Measurements from ENCODE around the gene ARFRP1. TPM values are rescaled to one million over a fixed set of nuclear protein-coding genes. Genes with fewer than 3 reads are reported as not detected.
A peak's percentile ranks its signal among the peaks of the same experiment; 100 is the strongest.

ARFRP1 gene, protein sequence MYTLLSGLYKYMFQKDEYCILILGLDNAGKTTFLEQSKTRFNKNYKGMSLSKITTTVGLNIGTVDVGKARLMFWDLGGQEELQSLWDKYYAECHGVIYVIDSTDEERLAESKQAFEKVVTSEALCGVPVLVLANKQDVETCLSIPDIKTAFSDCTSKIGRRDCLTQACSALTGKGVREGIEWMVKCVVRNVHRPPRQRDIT
- 57.0 and 69.7 TPM in 2 replicates for total RNA-seq (2014; rRNA removed; shearing (Covaris generic); ENCODE audit: low replicate concordance)

DNA sequence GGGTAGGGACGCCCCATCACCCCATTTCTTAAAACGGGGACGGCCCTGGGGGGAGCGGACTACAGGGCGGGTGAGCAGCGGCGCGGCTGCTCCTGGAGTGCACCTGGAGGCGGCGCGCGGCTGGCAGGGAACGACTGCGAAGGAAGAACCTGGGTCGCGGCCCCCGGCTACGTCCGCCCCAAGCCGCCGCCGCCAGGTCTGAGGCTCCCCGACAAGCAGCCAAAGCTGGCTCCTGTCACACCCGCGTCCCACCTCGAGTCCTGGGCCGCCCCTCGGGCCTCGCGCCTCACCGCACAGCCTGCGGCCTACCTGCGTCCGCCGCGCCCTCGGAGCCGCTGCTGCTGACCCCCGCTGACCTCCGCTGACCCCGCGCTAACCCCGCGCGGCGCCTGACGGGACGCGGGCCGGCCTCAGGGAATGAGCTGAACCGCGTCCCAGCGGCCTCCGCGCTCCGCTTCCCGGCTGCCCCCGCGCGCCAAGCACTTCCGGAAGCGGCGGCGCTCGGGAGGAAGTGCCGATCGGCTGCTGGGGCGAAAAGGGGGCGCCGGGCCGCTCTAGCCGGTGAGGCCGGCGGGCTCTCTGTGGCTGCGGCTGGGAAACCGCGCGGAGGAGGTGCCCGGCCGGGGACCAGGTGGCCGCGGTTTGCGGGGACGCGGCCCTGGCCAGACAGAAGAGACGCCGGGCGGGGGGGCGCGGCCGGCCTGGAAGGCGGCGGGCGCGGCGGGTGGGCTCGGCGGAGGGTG lies at the start of gene ARFRP1, which contains the start of gene ZGPAT:
TSS of gene ARFRP1 (minus strand) at position 419 of the 743 bp plus-strand sequence. CDS start 885 bp downstream, outside the sequence.
TSS of gene ZGPAT (plus strand) at position 482 of the 743 bp plus-strand sequence. CDS start 542 bp downstream, outside the sequence.
- in situ Hi-C loops (cut with HindIII; ENCODE audit: low pct_unique_long_range_greater_than_20kb, low sequenced_read_pairs): no loop called here
- DNase-seq (ENCODE audit: low read depth): peak; percentile 83

DNA sequence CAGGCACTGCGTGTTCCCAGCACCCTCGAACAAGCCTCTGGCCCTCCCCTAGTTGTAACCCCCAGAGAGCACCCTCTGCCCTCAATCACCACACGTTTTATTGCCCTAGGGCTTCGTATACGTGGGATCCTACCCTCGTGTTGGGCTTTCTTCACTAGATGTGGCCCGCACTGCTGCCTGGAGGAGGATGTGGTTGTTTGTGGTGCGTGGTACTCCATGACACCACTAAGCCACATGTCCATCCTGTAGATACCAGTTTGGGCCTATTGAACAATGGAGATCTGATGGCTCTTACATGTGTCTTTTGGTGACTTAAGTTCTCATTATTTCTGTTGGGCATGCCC lies 48.8 kb upstream of the ARFRP1 start:
- in situ Hi-C loops (cut with HindIII; ENCODE audit: low pct_unique_long_range_greater_than_20kb, low sequenced_read_pairs): no loop called here
- no peak for DNase-seq (ENCODE audit: low read depth)

DNA sequence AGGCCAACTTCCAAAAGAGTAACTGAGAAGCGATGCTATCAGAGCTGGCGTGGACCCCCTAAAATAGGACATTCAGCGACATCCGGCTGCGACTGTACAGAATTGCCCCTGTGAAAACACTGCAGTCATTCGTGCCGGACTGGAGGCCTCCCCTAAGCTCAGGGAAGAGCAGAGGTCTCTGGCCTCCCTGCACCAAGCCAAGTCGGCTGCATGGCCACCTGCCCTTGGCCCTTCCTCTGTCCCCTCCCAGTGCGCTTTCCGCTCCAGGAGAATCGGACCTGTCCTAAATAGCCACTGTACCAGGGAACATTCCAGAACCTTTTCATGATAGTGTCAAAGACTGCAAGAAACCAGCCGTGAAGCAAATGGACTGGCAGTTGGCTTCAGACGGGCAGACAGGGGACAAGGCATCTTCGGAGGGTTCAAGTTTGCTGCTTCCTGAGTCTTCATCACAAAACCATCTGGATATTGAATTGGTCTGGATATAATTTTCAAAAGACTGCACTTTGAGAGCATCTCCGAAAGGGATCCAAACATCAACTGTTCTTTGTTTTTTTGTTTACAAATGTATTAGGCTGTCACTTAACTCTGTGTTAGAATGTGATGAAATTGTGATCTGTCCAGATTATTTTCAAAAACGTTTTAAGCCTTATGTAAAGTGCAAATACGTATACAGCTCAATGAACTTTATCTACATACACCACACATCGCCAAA lies 48.3 kb upstream of the ARFRP1 start:
- in situ Hi-C loops (cut with HindIII; ENCODE audit: low pct_unique_long_range_greater_than_20kb, low sequenced_read_pairs): no loop called here
- no peak for DNase-seq (ENCODE audit: low read depth)

DNA sequence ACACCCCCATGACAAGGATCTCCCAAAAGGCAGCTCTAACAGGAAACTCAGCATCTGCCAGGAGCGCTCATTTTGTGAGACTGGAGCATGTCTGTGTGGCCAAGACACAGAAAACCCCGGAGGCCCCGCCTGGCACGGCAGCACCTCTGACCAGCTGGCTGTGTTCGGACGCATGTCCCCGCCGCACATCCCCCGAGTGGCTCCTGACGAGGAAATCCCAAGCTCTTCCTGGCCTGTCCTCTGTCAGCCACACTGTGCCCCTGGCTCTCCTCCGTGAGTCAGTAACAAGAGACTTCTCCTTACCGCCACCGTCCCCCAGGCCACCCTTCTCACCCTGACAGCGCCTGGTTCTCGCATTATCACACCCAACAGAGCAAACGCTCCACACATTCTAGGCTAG lies 46.2 kb upstream of the ARFRP1 start:
- in situ Hi-C loops (cut with HindIII; ENCODE audit: low pct_unique_long_range_greater_than_20kb, low sequenced_read_pairs): no loop called here

DNA sequence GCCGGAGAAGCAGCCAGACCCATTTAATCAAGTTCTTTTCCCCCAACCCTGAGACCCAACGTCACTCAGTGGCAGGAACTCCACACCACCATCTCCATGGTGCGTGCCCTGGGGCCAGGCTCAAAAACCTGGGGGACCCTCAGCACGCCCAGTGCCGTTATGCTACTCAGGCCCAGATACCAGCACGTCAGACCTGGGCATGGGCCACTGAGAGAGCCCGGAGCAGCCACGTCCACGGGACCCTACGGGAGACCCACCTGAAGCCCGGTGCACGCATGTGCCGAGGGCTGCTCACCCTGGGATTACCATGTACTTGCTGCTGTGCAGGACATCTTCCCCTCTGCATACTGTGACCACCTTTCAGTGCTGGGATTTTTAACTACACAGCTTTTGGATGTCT lies 45.6 kb upstream of the ARFRP1 start:
- no peak for DNase-seq (ENCODE audit: low read depth)
- in situ Hi-C loops (cut with HindIII; ENCODE audit: low pct_unique_long_range_greater_than_20kb, low sequenced_read_pairs): no loop called here

More for the DNA sequence above, 46.2 kb upstream of the ARFRP1 start:
- no peak for DNase-seq (ENCODE audit: low read depth)

DNA sequence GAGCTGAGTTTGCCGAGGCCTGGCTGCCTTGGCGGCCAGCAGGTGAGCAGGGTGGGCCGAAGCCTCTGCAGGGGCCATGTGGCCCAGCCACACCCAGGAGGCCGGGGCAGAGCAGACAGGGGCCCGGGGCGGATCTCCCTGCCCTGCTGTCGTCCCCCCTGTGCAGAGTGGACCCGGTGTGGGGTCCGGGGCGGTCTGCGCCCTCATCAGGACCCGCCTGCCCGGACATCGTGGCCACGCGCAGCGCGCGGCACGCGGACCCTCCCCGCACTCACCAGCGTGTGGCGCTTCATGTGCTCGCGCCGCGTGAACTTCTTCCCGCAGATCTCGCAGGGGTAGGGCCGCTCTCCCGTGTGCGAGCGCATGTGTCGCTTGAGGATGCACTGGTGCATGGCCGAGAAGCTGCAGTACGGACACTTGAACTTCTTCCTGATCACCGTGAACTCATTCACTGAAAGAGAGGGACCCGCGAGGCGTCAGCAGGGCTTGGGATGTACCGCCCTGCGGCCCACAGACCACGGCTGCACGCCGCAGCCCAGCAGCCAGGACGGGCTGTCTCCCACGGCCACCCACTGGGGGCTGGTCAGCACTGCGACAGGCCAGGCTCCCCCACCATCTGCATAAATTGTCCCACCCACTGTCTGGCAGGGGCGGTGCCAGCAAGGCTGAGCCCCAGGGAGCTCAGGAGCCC lies 44.8 kb upstream of the ARFRP1 start:
- in situ Hi-C loops (cut with HindIII; ENCODE audit: low pct_unique_long_range_greater_than_20kb, low sequenced_read_pairs): no loop called here
- no peak for DNase-seq (ENCODE audit: low read depth)

DNA sequence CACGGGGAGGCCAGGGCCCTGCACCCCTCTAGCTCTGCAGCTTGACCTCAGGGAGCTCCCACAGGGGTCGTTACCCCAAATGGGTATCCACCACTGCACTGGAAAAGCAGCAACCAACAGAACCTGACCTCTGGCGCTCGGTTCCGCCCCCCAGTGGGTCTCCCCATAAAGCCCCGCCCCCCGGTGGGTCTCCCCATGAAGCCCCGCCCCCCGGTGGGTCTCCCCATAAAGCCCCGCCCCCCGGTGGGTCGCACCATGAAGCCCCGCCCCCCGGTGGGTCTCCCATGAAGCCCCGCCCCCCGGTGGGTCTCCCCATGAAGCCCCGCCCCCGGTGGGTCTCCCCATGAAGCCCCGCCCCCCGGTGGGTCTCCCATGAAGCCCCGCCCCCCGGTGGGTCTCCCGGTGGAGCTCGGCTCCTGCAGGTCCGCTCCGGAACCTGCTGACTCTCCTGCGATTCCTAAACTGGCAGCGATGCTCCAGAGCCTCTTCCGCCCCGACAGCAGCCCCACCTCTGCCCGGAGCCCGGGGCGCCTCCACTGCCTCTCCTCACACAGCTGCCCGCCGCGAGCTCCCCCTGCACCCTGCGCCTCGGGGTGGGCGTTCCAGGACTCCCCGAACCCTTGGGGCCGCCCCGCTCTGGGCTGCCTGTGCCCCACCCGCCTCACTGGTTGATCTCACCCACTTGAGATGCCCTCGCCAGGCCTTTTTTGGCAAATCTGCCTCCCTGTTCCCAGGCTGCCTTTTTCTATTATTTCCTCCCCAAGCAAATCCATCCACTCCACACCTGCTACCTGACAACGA lies 43.9 kb upstream of the ARFRP1 start:
- in situ Hi-C loops (cut with HindIII; ENCODE audit: low pct_unique_long_range_greater_than_20kb, low sequenced_read_pairs): no loop called here
- no peak for DNase-seq (ENCODE audit: low read depth)

DNA sequence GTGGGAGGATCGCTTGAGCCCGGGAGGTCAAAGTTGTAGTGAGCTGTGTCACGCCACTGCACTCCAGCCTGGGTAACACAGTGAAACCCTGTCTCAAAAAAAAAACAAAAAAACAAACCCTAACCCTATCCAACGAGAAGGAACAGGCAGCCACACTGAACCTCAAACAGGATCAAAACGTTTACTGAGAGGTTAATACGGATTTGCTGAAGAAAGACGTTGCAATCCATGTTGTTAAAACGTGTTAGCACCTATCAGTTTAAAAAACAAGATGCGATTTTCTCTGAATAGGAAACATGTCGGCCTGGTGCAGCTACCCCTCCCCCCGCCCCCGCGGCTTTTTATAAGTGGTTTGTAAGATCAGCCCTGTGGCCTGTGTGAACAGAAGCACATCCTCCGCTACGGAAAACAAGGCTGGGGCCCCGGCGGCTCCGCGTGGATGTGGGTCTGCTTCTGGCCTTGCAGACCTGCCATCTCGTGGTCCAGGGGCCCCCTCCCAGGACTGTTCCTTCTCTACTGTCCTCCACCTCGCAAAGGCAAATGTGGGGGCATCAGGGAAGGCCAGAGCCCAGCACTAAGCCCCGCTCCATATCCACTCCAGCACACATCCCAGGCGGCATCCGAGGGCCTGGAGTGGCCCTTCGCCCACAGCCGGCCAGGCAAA lies 43.2 kb upstream of the ARFRP1 start:
- no peak for DNase-seq (ENCODE audit: low read depth)
- in situ Hi-C loops (cut with HindIII; ENCODE audit: low pct_unique_long_range_greater_than_20kb, low sequenced_read_pairs): no loop called here

DNA sequence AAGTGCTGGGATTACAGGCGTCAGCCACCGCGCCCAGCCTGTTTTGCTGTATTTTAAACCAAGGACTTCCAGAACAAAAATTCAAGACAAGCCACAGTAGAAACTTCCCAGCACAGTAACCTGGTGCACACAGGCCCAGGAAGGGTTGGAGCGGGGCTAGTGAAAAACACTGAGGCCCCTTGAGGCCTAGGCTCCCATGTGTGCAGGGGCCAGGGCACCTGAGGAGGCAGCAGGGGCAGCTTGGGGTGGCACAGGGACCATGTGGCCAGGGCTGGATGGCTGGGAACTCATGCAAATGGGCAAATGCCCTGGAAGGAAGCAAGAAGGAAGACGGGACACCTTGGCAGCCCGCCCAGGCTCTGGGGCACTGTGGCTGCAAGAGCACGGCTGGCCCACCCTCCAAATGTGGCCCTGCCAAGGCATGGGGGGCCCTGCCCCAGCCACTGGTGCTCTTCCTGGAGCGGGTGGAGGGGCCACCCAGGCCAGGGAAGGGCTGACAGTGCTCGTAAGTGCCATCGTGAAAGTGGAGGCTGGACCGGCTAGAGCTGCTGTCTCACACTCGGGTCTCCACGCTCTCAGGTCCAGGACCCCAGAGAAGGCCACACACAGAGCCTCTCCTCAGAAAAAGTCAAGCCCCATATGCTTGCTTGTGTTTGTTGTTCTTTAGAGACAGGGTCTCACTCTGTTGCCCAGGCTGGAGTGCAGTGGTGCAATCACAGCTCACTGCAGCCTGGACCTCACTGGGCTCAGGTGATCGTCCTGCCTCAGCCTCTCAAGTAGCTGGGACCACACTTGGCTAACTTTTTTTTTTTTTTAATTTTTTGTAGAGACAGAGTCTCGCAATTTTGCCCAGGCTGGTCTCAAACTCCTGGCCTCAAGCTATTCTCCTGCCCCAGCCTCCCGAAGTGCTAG lies 42.1 kb upstream of the ARFRP1 start:
- in situ Hi-C loops (cut with HindIII; ENCODE audit: low pct_unique_long_range_greater_than_20kb, low sequenced_read_pairs): no loop called here
- DNase-seq (ENCODE audit: low read depth): no peak

DNA sequence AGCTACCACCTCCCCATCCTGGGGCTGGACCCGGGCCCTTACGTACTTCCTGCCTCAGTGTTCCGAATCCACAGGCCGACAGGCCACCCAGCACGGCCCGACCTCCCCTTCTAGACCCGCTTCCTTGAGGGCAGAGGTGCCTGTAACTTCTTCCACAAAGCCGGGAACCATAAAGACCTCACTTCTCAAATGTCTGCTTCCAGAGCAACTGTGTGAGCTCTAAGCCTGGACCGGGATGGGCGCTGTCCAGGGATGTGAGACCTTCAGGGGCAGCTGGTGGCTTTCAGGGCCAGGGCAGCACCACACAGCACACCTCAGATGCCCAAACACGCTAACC lies 41.1 kb upstream of the ARFRP1 start:
- DNase-seq (ENCODE audit: low read depth): no peak
- in situ Hi-C loops (cut with HindIII; ENCODE audit: low pct_unique_long_range_greater_than_20kb, low sequenced_read_pairs): no loop called here

DNA sequence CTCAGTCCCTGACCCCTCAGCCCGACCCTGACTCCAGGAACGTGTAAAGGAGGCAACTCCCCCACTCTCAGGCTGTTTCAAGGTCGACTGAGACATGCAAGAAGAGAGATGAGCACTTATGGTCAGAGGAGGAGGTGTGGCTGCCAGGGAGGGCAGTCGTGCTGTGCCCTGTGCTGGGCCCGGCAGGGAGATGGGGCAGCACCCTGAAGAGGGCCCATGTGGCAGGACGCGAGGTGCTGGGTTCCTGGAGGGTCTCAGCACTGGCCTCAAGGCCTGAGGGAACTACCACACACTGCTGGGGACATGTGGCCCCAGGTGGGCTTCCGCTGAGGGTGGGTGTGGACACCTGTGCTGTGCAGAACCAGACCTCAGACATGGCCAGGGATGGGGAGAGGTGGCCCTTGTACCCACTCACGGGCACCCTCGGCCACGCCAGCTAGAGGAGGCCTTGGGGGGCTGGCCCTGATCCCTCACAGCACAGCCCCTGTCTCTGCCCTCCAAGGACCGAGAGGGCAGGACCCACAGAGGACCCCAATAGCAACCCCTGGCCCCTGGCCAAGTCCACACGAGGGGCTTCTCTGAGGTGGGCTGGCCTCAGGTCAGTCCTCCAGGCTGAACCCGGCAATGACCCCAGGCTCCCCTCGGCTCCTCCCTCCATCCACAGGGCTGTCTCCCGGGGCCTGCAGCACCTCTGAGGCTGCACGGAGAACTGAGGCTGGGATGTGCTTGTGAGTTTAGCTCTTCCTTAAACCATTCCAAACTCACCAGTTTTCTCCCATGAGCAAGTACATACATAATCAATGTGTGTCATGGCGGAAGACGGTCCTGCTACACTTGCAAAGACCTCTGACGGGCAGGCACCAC lies 40.5 kb upstream of the ARFRP1 start:
- no peak for DNase-seq (ENCODE audit: low read depth)
- in situ Hi-C loops (cut with HindIII; ENCODE audit: low pct_unique_long_range_greater_than_20kb, low sequenced_read_pairs): no loop called here

DNA sequence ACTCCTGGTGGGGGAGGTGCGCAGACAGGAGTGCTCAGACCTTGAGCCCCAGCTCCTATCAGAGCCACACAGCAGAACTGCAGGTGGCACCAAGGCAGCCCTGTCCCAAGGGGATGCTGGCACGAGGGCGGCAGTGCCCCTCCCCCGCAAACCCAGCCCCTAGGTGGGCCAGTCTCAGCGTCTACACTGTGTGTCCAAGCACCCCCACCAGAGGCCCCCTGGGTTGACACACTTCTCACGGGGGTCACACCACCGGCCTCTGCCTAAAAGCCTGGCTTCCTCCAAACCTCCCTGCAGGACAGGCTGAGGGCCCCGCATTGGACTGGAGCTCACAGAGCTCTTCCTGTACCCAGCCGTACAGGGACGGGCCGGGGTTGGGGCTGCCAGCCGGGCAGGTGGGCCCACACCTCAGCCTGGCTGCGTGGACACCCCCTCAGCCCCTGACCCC lies 39.9 kb upstream of the ARFRP1 start:
- in situ Hi-C loops (cut with HindIII; ENCODE audit: low pct_unique_long_range_greater_than_20kb, low sequenced_read_pairs): no loop called here

DNA sequence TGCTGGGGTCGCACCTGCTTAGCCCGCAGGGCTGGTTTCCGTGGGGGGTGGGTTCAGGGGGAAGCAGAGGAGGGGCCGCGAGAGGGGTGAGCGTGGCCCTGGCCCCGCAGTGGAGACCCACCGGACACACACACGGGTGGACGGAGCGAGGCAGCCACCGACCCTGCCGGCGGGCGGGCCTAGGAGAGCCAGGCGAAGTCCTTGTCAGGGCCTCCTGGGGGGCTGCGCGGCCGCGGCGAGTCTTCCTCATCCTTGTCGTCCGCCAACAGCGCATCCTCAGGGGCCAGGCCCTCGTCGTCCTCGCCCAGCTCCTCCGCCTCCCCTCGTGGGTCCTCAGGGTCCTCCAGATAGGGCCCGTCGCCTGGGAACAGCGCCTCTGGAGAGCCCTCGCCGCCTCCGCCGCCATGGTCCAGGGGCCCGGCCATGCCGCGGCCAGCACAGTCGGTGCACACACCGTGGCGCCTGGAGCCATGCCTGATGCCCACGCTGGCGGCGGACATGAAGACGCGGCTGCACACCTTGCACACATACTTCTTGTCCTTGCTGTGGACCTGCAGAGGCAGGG lies 39.1 kb upstream of the ARFRP1 start:
- no peak for DNase-seq (ENCODE audit: low read depth)
- in situ Hi-C loops (cut with HindIII; ENCODE audit: low pct_unique_long_range_greater_than_20kb, low sequenced_read_pairs): no loop called here

More for the DNA sequence above, 39.9 kb upstream of the ARFRP1 start:
- DNase-seq (ENCODE audit: low read depth): no peak

DNA sequence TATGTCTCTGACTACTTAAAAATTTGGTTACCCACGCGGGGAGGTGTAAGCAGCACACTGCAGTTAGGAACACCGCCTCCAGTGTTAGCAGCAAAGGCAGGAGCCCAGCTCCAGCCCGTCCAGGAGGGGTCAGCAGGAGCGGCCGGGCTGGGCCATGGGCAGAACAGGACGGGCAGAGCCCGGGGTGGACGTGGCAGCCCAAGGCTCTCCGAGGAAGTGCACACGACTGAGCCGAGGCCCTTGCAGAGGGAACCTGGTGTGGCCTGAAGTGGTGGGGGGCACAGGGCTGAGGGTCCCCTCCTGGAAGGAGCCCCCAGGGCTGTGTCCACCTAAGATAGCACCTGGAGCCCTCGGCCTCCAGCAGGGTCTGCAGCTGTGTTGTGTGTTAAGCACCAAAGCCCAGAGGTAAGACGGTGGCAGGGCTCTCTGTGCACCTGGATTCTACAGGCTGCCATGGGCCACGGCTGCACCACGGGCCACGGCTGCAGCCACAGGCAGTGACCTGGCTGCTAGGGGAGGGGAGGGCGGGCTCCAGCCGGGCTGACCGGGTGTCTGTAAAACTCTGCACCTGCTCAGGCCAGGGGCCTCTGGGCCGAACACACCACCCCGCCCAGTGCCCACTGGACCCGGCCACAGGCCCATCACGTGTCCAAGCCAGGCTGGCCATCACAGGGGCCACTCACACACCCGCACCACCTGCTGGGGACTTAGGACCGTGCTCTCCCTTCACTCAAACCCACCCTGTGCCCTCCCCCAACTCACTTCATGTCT lies 38.4 kb upstream of the ARFRP1 start:
- in situ Hi-C loops (cut with HindIII; ENCODE audit: low pct_unique_long_range_greater_than_20kb, low sequenced_read_pairs): no loop called here

DNA sequence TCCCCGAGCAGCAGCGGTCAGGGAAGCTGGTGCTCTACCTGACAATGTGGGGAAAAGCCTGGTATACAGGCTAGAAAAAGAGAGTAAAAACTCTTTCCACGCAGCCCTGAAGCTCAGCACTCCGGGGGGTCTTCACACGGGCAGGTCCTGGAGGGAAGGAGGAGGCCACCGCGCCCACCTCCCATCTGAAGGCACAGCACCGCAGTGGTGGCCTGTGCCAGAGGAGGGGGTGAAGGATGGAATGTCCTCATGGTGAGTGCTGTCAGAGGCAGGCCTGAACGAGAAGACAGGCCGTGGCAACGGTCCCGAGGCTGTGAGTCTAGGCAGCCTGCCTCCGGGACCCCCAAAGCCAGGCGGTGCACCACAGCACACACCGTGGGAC lies 37.6 kb upstream of the ARFRP1 start:
- in situ Hi-C loops (cut with HindIII; ENCODE audit: low pct_unique_long_range_greater_than_20kb, low sequenced_read_pairs): no loop called here
- DNase-seq (ENCODE audit: low read depth): no peak

More for the DNA sequence above, 38.4 kb upstream of the ARFRP1 start:
- DNase-seq (ENCODE audit: low read depth): no peak
